Gastroesophageal sphincter (tissue), 3 donors: ENCODE measurements around the gene CFAP119.

Source experiments
- CTCF ChIP-seq, 4 experiments: fragments of 200-600 bp in 2 of 4; fragments of 450-650 bp in 2 of 4; sonication (generic) in 1 of 4; IDR thresholded peaks; one replicate each; pipeline ENCODE4 v1.5.1; 2017 to 2019; ENCODE audit warnings: antibody characterized with exemption in 4 of 4, mild to moderate bottlenecking in 2 of 4, moderate library complexity in 2 of 4
- POLR2A ChIP-seq, 2 donors: fragments of 450-650 bp; IDR thresholded peaks; one replicate each; pipeline ENCODE4 v1.6.1; 2017; ENCODE audit warnings: antibody characterized with exemption in 2 of 2, mild to moderate bottlenecking in 2 of 2, moderate library complexity in 1 of 2

DNA sequence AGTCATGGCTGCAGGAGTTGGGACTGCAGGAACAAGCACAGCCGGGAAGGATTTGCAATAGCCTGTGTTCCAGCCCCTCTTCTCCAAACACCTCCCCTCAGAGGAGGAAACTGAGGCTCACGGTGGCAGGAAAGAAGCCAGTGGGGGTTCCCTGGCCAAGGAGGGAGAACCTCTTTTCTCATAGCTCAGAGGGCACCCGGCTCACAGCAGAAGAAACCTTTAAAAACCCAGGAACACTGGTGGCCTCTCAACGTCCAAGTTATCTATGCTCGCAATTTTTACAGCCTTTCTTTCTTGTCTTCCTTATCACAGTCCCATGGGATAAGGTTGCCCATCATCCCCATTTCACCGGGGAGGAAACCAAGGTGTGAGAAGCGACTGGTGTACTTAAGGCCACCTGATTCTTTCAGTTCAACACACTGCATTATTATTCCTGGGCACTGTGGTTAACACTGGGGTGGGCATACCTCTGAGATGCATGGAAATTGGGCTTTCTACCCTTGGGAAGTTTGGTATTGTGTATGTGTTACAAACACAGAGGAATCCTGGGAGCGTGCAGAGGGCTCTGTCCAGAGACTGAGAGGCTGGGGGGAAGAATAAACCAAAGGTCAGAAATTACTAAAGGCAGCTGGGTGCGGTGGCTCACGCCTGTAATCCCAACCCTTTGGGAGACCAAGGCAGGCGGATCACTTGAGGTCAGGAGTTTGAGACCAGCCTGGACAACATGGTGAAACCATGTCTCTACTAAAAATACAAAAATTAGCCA, 25.9 kb upstream of the CFAP119 start:
- TF ChIP-seq CTCF (IDR thresholded peaks at IDR 0.05) (no peak), POLR2A (IDR thresholded peaks at IDR 0.05) (no peak)
